AG04450 (cell line): ENCODE data around the gene IRAK2. TPM values are rescaled to one million over a fixed set of nuclear protein-coding genes. Genes with fewer than 3 reads are reported as not detected.

Experiments used
- CTCF ChIA-PET: fragments of 300-600, 350-600 bp; formaldehyde crosslinking; extraction: SDS; loops from one replicate; lab custom pipeline; 2022; ENCODE audit warnings: antibody characterized with exemption, inconsistent platforms; lab: Charles Lee
- POLR2A ChIA-PET: fragments of 350-600 bp; formaldehyde crosslinking; extraction: SDS; loops from one replicate; lab custom pipeline; 2021; ENCODE audit warnings: antibody characterized with exemption, inconsistent platforms; lab: Yijun Ruan, JAX
- DNase-seq: peaks from one replicate; pipeline ENCODE4 v3.0.0-alpha.2; 2011; ENCODE audit warnings: low read depth, low spot score
- H3K27ac ChIP-seq: one replicate; pipeline ENCODE4 v1.5.1; 2012; ENCODE audit warnings: low read depth, low read length, control low read depth
- H3K27me3 ChIP-seq: one replicate; pipeline ENCODE4 v1.6.0; 2012; ENCODE audit warnings: low read length; ENCODE audit not compliant: control insufficient read depth, insufficient read depth
- H3K4me3 ChIP-seq: 2 replicates; pipeline ENCODE4 v1.5.1; 2011; ENCODE audit warnings: mild to moderate bottlenecking, low read depth, low read length, control low read depth
- H3K9me3 ChIP-seq: 2 replicates; pipeline ENCODE4 v1.5.1; 2012; ENCODE audit warnings: low read length; ENCODE audit not compliant: control insufficient read depth, insufficient read depth
- polyA plus RNA-seq: library from polyadenylated mRNA; depleted of rRNA; stranded (reverse); fragments of >200 nt; gene quantifications from 2 replicates; pipeline ENCODE4 v1.2.3, GENCODE V29; 2011
- TF ChIP-seq, protein P1 (sequence below): IDR thresholded peaks from 2 replicates; pipeline ENCODE4 v1.5.1; 2011; ENCODE audit warnings: low read depth, low read length, control low read depth, inconsistent platforms

IRAK2 gene
- polyA plus RNA-seq, 1 experiment = 7.6 TPM

DNA sequence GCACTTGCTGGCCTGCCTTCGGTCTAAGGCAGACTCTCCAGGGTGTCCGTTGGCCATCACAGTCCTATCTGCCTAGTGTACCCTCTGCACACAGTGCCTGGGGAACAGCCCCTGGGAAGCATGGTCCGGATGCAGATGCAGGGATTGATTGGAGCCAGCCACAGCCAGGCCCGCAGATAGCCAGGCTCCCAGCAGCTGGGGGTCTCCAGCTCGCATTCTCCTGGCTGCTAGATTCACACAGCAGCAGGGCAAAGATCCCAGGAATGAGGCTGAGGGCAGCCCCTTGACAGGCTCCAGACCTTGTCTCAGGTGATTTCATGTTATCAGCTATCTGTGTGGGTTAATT lies 41.4 kb downstream of the IRAK2 start:
- ChIA-PET POLR2A (interaction anchor here (3.6 kb wide), 1 partner anchor 14 kb away, joined by 32 read pairs; no protein-coding TSS in a partner anchor), CTCF (no interaction called here)
- DNase-seq = no peak
- Histone ChIP-seq H3K27ac (peak overlapping the region; percentile 94), H3K27me3 (no peaks in the 10 kb centered on the region), H3K4me3 (no peak overlapping the region), H3K9me3 (no peaks in the 10 kb centered on the region)
- TF ChIP-seq, protein P1, sequence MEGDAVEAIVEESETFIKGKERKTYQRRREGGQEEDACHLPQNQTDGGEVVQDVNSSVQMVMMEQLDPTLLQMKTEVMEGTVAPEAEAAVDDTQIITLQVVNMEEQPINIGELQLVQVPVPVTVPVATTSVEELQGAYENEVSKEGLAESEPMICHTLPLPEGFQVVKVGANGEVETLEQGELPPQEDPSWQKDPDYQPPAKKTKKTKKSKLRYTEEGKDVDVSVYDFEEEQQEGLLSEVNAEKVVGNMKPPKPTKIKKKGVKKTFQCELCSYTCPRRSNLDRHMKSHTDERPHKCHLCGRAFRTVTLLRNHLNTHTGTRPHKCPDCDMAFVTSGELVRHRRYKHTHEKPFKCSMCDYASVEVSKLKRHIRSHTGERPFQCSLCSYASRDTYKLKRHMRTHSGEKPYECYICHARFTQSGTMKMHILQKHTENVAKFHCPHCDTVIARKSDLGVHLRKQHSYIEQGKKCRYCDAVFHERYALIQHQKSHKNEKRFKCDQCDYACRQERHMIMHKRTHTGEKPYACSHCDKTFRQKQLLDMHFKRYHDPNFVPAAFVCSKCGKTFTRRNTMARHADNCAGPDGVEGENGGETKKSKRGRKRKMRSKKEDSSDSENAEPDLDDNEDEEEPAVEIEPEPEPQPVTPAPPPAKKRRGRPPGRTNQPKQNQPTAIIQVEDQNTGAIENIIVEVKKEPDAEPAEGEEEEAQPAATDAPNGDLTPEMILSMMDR = no peak

DNA sequence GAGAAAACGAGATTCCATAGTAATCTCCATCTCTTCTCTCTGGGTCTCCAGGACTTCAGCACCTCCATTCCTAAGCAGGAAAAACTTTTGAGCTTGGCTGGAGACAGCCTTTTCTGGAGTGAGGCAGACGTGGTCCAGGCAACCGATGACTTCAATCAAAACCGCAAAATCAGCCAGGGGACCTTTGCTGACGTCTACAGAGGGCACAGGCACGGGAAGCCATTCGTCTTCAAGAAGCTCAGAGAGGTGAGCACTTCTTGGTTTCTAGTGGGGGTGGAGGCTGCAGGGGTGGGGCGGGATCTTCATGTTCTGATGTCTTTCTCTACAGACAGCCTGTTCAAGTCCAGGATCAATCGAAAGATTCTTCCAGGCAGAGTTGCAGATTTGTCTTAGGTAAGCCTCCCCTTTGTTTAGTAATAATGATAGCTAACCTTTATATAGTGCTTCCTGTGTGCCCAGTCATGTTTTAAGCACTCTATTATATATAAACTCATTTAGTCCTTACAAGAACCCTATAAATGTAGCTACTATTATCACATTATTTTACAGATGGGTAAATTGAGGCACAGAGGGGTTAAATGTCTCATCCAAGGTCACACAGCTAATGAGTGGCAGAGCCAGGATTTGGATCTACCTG lies 48.6 kb downstream of the IRAK2 start:
- no peaks in the 10 kb centered on the region; the same call in 1 of the 2 replicates for H3K9me3 ChIP-seq
- POLR2A ChIA-PET = no interaction called here
- CTCF ChIA-PET = interaction anchor here (0.6 to 3.0 kb wide), 3 partner anchors 10 to 51 kb away, joined by 3 to 14 read pairs (median 3); no protein-coding TSS in a partner anchor
- TF ChIP-seq, protein P1 = no peak
- no peak for DNase-seq
- H3K27ac ChIP-seq = peak overlapping the region; percentile 3
- H3K4me3 ChIP-seq = no peak overlapping the region
- no peaks in the 10 kb centered on the region for H3K27me3 ChIP-seq

DNA sequence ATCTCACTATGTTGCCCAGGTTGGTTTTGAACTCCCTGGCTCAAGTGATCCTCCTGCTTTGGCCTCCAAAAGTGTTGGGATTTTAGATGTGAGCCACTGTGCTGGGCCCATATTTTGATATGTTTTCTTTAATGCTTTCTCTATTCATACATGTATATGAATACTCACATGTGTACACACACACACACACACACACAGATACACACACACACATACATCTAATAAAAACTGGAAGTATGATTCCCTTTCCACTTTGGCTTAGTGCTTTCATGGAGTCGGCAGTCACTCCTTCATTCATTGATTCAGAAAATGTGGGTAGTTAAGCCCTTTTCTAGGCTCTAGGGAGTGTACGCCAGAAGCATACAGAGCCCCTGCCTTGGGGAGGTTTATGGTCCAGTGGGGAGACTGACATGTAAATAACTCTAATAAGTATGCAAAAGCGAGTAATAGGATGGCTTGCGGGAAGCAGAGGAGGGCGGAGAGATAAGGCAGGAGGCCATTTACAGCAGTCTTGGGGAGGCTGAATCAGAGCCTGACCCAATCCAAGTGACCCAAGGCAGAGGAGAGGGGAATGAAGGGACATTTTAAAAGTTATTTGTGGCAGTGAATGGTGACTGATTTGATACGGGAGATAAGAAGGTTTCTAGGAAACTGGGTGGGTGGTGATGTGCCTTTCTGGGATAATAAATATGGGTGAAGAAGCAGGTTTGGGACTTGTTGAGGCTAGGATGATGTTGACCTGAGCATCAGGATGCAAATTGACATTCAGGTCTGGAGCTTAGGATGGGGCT lies 51.1 kb downstream of the IRAK2 start:
- TF ChIP-seq, protein P1 = no peak

DNA sequence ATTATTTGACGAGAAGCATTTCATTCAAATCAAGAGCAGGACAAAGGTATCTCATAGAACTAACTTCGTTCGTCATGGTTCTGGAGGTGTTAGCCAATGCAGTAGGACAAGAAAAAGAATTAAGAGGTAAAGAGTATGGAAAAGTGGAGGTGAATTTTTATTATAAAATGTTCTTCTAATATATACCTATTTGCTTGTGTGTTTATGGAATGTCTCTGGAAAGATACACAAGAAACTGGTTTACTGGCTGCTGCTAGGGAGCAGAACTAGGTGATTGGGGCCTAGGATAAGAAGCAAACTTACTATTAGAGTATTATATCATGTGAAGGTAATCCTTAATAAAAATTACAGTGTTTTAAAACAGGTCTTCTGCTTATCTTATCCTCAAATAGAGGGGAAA lies 52.6 kb downstream of the IRAK2 start:
- POLR2A ChIA-PET = no interaction called here
- Histone ChIP-seq H3K27ac (no peak overlapping the region), H3K4me3 (no peak overlapping the region), H3K27me3 (no peaks in the 10 kb centered on the region), H3K9me3 (no peaks in the 10 kb centered on the region; the same call in 1 of the 2 replicates)
- TF ChIP-seq, protein P1 = no peak
- DNase-seq = no peak
- CTCF ChIA-PET = no interaction called here

More for the DNA sequence above, 51.1 kb downstream of the IRAK2 start:
- ChIA-PET CTCF (no interaction called here), POLR2A (no interaction called here)
- H3K9me3 ChIP-seq = no peaks in the 10 kb centered on the region; the same call in 1 of the 2 replicates
- no peaks in the 10 kb centered on the region for H3K27me3 ChIP-seq
- DNase-seq = no peak
- no peak overlapping the region for H3K27ac ChIP-seq
- no peak overlapping the region for H3K4me3 ChIP-seq

DNA sequence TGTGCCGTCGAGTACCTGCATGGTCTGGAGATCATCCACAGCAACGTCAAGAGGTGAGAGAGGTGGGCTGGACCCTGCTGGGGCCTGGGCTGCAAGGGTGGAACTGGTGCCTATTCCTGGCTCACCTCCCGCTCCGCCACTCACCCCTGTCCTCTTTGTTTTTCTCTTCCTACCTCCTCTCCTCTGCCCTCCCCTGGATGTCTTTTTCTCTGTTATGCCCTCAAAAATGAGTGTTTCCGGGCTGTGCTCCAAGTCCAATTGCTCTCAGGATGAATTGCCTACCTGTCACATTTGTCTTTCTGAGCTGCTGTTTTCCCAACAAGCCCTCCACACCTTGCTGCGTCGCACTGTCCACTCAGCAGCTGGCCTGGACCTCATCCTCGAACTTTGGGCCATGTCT lies 55.0 kb downstream of the IRAK2 start:
- ChIA-PET CTCF (no interaction called here), POLR2A (interaction anchor here (0.6 kb wide), 1 partner anchor 12 kb away, joined by 4 read pairs; no protein-coding TSS in a partner anchor)
- TF ChIP-seq, protein P1 = no peak

More for the DNA sequence above, 55.0 kb downstream of the IRAK2 start:
- no peak overlapping the region for H3K27ac ChIP-seq
- no peak for DNase-seq
- no peaks in the 10 kb centered on the region for H3K27me3 ChIP-seq
- no peak overlapping the region for H3K4me3 ChIP-seq
- H3K9me3 ChIP-seq = no peaks in the 10 kb centered on the region; the same call in 1 of the 2 replicates
